Esophagus squamous epithelium (tissue), 4 donors: ENCODE results near the gene EPC2.

Experiments
- CTCF ChIP-seq, 6 experiments: fragments of 450-650 bp in 4 of 6; fragments of 200-600 bp in 2 of 6; sonication (generic) in 2 of 6; IDR thresholded peaks; one replicate each; pipeline ENCODE4 v1.5.1; 2016 to 2019; ENCODE audit warnings: antibody characterized with exemption in 6 of 6, mild to moderate bottlenecking in 4 of 6, moderate library complexity in 4 of 6
- POLR2A ChIP-seq, 4 donors: fragments of 450-650 bp; IDR thresholded peaks; one replicate each; pipeline ENCODE4 v1.6.1; 2017; ENCODE audit warnings: antibody characterized with exemption in 4 of 4, mild to moderate bottlenecking in 4 of 4, moderate library complexity in 3 of 4

DNA sequence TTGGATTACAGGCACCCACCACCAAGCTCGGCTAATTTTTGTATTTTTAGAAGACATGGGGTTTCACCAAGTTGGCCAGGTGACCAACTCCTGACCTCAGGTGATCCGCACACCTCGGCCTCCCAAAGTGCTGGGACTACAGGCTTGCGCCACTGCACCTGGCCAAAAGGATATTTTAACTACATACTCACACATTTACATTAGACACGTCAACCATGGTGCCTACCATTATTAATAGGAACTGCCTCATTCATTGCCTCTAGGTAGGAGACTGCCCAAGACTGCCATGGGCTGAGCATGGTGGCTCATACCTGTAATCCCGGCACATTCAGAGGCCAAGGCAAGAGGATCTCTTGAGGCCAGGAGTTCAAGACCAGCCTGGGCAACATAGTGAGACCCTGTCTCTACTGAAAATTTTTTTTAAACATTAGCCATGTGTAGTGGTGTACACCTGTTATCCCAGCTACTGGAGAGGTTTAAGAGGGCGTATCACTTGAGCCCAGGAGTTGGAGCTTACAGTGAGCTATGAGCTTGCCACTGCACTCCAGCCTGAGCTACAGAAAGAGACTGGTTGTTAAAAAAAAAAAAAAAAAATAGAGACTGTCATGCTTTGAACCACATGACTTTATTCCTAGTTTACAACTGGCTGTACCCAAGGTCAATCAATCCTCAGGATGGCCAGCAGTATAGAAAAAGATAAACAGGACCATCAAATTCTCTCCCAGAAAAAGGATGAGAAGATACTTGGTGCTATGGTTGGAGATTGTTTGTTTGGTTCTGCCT, 31.1 kb upstream of the EPC2 start:
- TF ChIP-seq CTCF (IDR thresholded peaks at IDR 0.05), result no peak
- TF ChIP-seq POLR2A (IDR thresholded peaks at IDR 0.05), result no peak
